ENCODE results near the gene PEAK1. TPM values are rescaled to one million over a fixed set of nuclear protein-coding genes. Genes with fewer than 3 reads are reported as not detected.
A peak's percentile ranks its signal among the peaks of the same experiment; 100 is the strongest.

Gene PEAK1
- total RNA-seq, 2 experiments from 2014 or later = 6.0 to 10.8 TPM

- no peak overlapping the region for H3K4me2 ChIP-seq (ENCODE audit: low read length)
- BruUV-seq (replicated peaks) = no TSS peak
- intact Hi-C loops (cut with micrococcal nuclease; ENCODE audit: unreplicated experiment) = no loop called here
- peak; percentile 12 for DNase-seq (ENCODE audit: low spot score)
- H3K9me3 ChIP-seq (ENCODE audit: low read length) = no peaks in the 10 kb centered on the region
- H4K20me1 ChIP-seq (ENCODE audit: insufficient read depth, low read length) = no peaks in the 10 kb centered on the region
- no peaks in the 10 kb centered on the region for H3K9me2 ChIP-seq (ENCODE audit: insufficient read depth, low read length)
- H3K27ac ChIP-seq (ENCODE audit: low read depth, low read length, poor library complexity, severe bottlenecking) = no peak overlapping the region
- ChIA-PET POLR2A (interaction anchor here (0.5 to 0.6 kb wide), 3 partner anchors 14 to 1190 kb away, joined by 3 read pairs; no protein-coding TSS in a partner anchor), CTCF (ENCODE audit: unreplicated experiment) (no interaction called here)
- H2AFZ ChIP-seq (ENCODE audit: low read length) = no peak overlapping the region
- H3K79me2 ChIP-seq (ENCODE audit: insufficient read depth, low read depth, low read length) = no peaks in the 10 kb centered on the region
- no peak for TF ChIP-seq EZH2phosphoT487 (IDR thresholded peaks at IDR 0.05; ENCODE audit: borderline replicate concordance, low read depth, low read length)
- TF ChIP-seq CTCF (conservative IDR thresholded peaks at IDR 0.05; ENCODE audit: low read length) = peak; percentile 66
- no peak overlapping the region for H3K4me3 ChIP-seq (ENCODE audit: low read depth, low read length, poor library complexity, severe bottlenecking)
- no peaks in the 10 kb centered on the region for H3K4me1 ChIP-seq (ENCODE audit: insufficient read depth, low read length, poor library complexity, severe bottlenecking)
- H3K36me3 ChIP-seq (ENCODE audit: insufficient read depth, low read length) = no peaks in the 10 kb centered on the region
Measured at GRCh38 chr15:77094397-77095030, 325.4 kb downstream of the PEAK1 start.

- H3K4me3 ChIP-seq (ENCODE audit: low read depth, low read length, poor library complexity, severe bottlenecking) = no peak overlapping the region
- no peak overlapping the region for H2AFZ ChIP-seq (ENCODE audit: low read length)
- H3K9me2 ChIP-seq (ENCODE audit: insufficient read depth, low read length) = no peaks in the 10 kb centered on the region
- POLR2A ChIA-PET = interaction anchor here (0.7 kb wide), 1 partner anchor 405 kb away, joined by 3 read pairs; no protein-coding TSS in a partner anchor
- no peaks in the 10 kb centered on the region for H4K20me1 ChIP-seq (ENCODE audit: insufficient read depth, low read length)
- BruUV-seq (replicated peaks) = no TSS peak
- intact Hi-C loops (cut with micrococcal nuclease; ENCODE audit: unreplicated experiment) = no loop called here
- no peaks in the 10 kb centered on the region for H3K4me1 ChIP-seq (ENCODE audit: insufficient read depth, low read length, poor library complexity, severe bottlenecking)
- CTCF ChIA-PET (ENCODE audit: unreplicated experiment) = interaction anchor here (0.6 kb wide), 1 partner anchor 449 kb away, joined by 3 read pairs; no protein-coding TSS in a partner anchor
- no peaks in the 10 kb centered on the region for H3K36me3 ChIP-seq (ENCODE audit: insufficient read depth, low read length)
- no peaks in the 10 kb centered on the region for H3K79me2 ChIP-seq (ENCODE audit: insufficient read depth, low read depth, low read length)
- no peak overlapping the region for H3K27ac ChIP-seq (ENCODE audit: low read depth, low read length, poor library complexity, severe bottlenecking)
- DNase-seq (ENCODE audit: low spot score) = no peak
- no peak overlapping the region for H3K4me2 ChIP-seq (ENCODE audit: low read length)
- no peaks in the 10 kb centered on the region for H3K9me3 ChIP-seq (ENCODE audit: low read length)
- no peak for TF ChIP-seq CTCF (conservative IDR thresholded peaks at IDR 0.05; ENCODE audit: low read length)
- TF ChIP-seq EZH2phosphoT487 (IDR thresholded peaks at IDR 0.05; ENCODE audit: borderline replicate concordance, low read depth, low read length) = no peak
Measured at GRCh38 chr15:77093436-77093835, 326.5 kb downstream of the PEAK1 start.

GRCh38 chr15:77091097-77091496, 328.8 kb downstream of the PEAK1 start:
- Histone ChIP-seq H3K4me2 (ENCODE audit: low read length) (no peak overlapping the region), H3K4me1 (ENCODE audit: insufficient read depth, low read length, poor library complexity, severe bottlenecking) (no peaks in the 10 kb centered on the region), H3K79me2 (ENCODE audit: insufficient read depth, low read depth, low read length) (no peaks in the 10 kb centered on the region), H2AFZ (ENCODE audit: low read length) (no peak overlapping the region), H3K36me3 (ENCODE audit: insufficient read depth, low read length) (no peaks in the 10 kb centered on the region), H3K9me3 (ENCODE audit: low read length) (no peaks in the 10 kb centered on the region), H3K27ac (ENCODE audit: low read depth, low read length, poor library complexity, severe bottlenecking) (no peak overlapping the region), H3K4me3 (ENCODE audit: low read depth, low read length, poor library complexity, severe bottlenecking) (no peak overlapping the region), H4K20me1 (ENCODE audit: insufficient read depth, low read length) (no peaks in the 10 kb centered on the region), H3K9me2 (ENCODE audit: insufficient read depth, low read length) (no peaks in the 10 kb centered on the region)
- intact Hi-C loops (cut with micrococcal nuclease; ENCODE audit: unreplicated experiment) = no loop called here
- DNase-seq (ENCODE audit: low spot score) = no peak
- no TSS peak for BruUV-seq (replicated peaks)
- ChIA-PET POLR2A (no interaction called here), CTCF (ENCODE audit: unreplicated experiment) (no interaction called here)
- TF ChIP-seq CTCF (conservative IDR thresholded peaks at IDR 0.05; ENCODE audit: low read length) (no peak), EZH2phosphoT487 (IDR thresholded peaks at IDR 0.05; ENCODE audit: borderline replicate concordance, low read depth, low read length) (no peak)

Measured in OCI-LY7 (cell line).